ENCODE data around the gene DISP3.

Gene DISP3

DNA sequence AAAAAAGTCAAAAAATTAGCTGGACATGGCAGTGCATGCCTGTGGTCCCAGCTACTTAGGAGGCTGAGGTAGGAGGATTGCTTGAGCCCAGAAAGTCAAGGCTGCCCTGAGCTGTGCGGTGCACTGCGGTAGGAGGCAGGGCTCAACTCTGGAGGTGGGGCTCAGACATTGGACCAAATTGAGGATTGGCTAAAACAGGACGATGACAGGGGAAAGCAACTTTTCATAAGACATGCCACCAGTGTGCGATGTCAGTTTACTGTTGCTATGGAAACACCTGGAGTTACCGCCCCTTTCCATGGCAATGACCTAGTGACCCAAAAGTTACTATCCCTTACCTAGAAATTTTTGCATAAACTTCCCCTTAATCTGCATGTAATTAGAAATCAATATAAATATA lies 85.3 kb downstream of the DISP3 start:
- H3K27ac ChIP-seq = no peak overlapping the region
- TF ChIP-seq, protein P1, sequence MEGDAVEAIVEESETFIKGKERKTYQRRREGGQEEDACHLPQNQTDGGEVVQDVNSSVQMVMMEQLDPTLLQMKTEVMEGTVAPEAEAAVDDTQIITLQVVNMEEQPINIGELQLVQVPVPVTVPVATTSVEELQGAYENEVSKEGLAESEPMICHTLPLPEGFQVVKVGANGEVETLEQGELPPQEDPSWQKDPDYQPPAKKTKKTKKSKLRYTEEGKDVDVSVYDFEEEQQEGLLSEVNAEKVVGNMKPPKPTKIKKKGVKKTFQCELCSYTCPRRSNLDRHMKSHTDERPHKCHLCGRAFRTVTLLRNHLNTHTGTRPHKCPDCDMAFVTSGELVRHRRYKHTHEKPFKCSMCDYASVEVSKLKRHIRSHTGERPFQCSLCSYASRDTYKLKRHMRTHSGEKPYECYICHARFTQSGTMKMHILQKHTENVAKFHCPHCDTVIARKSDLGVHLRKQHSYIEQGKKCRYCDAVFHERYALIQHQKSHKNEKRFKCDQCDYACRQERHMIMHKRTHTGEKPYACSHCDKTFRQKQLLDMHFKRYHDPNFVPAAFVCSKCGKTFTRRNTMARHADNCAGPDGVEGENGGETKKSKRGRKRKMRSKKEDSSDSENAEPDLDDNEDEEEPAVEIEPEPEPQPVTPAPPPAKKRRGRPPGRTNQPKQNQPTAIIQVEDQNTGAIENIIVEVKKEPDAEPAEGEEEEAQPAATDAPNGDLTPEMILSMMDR (IDR thresholded peaks at IDR 0.05) = no peak
- TF ChIP-seq ZFX (IDR thresholded peaks at IDR 0.05; ENCODE audit: borderline replicate concordance) = no peak

DNA sequence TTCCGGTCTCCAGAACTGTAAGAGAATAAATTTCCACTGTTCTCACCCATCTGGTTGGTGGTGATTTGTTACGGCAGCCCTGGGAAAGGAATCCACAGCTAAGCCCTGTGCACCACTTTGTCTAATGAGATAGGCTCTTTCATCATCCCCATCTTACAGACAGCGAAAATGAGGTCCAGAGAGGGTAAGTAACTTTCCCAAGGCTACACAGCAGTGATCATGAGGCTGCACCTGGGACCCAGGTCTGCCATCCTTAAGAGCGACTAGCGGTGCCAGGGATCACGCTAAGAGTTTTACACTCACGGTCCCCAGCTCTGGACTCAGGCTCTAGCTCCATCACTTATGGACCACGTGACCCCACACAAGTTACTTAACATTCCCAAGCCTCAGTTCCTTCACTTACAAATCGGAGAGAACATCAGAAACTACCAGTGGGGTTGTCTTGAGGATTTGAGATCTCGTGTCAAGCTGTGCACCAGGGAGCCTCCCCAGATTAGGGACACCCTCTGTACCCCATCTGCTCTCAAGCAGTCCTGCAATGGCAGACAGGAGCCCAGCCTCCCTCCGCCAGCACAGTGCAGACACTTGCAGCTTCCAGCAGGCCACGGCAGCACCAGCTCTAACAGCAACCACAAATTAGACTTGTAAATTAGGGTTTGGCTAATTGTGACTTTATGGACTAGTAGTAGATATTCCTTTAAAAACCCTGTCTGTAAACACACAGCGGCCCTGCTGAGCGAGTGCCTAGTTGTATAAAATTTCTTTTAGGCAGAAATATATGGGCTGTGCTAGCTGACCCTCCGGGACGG lies 87.3 kb downstream of the DISP3 start:
- TF ChIP-seq, protein P1 (IDR thresholded peaks at IDR 0.05) = no peak
- TF ChIP-seq ZFX (IDR thresholded peaks at IDR 0.05; ENCODE audit: borderline replicate concordance) = no peak
- no peak overlapping the region for H3K27ac ChIP-seq

DNA sequence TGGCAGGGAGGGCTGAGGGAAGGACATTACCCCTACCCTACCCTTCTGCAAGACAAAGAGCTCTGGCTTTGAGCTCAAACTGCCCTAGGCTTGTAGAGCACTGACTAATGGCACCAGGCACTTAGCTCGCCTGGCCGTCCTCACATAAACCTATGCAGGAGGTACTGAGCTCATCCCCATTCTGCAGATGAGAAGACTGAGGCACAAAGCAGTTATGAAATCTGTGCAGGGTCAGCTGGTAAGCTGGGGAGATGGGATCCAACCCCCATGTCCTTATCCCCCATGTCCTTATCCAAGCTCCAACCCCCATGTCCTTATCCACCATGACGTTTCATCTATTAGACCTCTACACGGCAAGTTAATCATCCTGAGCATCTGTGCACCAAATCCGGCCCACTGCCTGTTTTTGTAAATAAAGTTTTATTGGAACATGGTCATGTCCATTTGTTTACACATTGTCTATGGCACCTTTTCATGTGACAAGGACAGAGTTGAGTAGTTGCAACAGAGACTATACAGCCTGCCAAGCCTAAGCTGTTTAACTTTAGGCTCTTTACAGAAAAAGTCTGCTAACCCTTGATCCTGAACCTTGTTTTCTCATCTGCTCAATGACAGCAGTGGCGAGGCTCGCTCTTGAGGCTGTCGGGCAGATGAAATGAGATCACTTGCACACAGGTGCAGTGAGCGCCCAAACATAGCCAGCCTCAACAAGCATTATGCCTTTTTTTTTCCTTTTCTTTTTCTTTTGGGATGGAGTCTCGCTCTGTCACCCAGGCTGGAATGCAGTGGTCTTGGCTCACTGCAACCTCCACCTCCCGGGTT lies 88.5 kb downstream of the DISP3 start:
- no peak for TF ChIP-seq ZFX (IDR thresholded peaks at IDR 0.05; ENCODE audit: borderline replicate concordance)
- TF ChIP-seq, protein P1 (IDR thresholded peaks at IDR 0.05) = no peak
- H3K27ac ChIP-seq = no peak overlapping the region

DNA sequence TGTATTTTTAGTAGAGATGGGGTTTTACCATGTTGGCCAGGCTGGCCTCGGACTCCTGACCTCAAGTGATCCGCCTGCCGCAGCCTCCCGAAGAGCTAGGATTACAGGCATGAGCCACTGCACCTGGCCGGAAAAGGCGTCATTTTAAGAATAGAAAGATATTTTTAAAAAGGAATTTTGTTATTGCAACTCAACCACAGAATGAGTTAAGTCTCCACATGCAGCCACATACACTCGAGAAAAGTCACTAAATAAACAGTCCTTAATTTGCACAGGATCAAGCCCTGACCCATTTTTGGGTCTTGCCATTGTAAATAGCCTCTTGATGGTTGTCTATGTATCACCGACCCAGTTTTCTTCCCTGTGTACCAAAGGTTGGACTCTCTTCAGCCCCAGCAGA lies 89.7 kb downstream of the DISP3 start:
- no peak overlapping the region for H3K27ac ChIP-seq
- no peak for TF ChIP-seq ZFX (IDR thresholded peaks at IDR 0.05; ENCODE audit: borderline replicate concordance)
- TF ChIP-seq, protein P1 (IDR thresholded peaks at IDR 0.05) = no peak

DNA sequence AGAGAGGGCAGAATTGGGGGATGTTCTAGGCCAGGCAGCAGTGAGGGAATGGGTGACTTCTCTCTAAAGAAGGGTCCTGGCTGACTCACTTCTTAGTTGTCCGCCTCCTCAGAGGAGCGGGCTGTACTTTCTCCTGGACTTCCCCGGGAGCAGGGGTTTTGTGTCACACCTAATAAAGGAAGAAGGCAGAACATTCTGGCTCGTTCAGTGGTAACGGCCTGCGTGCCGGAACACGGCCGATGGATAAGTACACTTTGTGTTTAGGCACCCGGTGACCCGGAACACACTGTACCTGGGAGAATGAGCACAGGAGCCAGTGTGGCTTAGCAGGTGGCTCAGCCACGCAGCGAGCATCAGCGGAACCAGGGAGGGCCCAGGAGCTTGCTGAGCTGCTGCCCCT lies 90.6 kb downstream of the DISP3 start:
- no peak overlapping the region for H3K27ac ChIP-seq
- TF ChIP-seq, protein P1 (IDR thresholded peaks at IDR 0.05) = no peak

DNA sequence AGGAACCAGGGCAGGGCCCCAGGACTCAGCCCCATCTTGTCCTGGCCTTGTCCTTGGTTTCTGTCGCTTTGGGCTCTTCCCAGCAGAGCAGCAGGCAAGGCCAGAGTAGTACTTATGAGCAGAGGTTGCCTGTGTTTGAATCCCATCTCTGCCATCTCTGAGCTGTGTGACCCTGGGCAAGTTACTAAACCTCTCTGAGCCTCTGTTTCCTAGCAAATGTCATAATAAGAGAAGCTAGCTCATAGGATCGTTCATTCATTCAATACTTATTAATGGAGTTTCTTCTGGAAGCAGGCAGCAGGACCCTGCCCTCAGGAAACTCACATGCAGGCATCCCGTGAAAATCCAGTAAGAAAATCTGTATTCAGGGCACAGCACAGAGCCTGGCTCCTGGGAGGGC lies 91.0 kb downstream of the DISP3 start:
- TF ChIP-seq, protein P1 (IDR thresholded peaks at IDR 0.05) = no peak
- TF ChIP-seq ZFX (IDR thresholded peaks at IDR 0.05; ENCODE audit: borderline replicate concordance) = no peak

More for the DNA sequence above, 91.0 kb downstream of the DISP3 start:
- H3K27ac ChIP-seq = no peak overlapping the region

Measured in 22Rv1 (cell line).